Coronary artery (tissue), 2 donors: Measurements from ENCODE around the gene PCDH9.

Experiments used
- DNase-seq: peaks from one replicate; pipeline ENCODE4 v3.0.0-alpha.2; 2017; ENCODE audit warnings: low spot score
- H3K27ac ChIP-seq, 2 donors: fragments of 200-600 bp; sonication (generic); one replicate each; pipeline ENCODE4 v1.5.1; 2016 to 2019
- H3K4me3 ChIP-seq: fragments of 200-600 bp; sonication (generic); 2 replicates; pipeline ENCODE4 v1.5.1; 2016; ENCODE audit warnings: mild to moderate bottlenecking, moderate library complexity
- TF ChIP-seq, protein P1 (sequence below): fragments of 200-600 bp; sonication (generic); IDR thresholded peaks from one replicate; pipeline ENCODE4 v1.5.1; 2019; ENCODE audit warnings: antibody characterized with exemption

PCDH9 gene

DNA sequence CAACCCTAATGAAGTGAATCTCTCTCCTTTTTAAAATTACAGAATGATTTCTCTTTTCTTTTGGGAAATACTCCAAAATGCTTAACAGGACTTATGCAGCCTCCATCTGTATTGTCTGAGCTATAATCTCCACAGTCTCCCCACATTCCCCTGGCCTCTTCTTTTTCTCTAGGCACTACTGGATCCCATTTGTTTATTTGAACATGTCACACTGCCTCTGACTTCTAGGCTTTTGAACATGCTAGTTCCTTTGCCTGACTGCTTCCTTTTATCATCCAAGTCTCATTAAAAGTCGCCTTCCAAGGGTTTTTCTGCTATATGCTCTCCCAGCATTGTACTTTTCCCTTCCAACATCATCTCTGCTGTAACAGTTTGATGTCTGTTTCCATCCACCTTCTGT lies 548.7 kb downstream of the PCDH9 start:
- no peak for DNase-seq
- Histone ChIP-seq H3K27ac (no peak overlapping the region), H3K4me3 (no peak overlapping the region)
- TF ChIP-seq, protein P1, sequence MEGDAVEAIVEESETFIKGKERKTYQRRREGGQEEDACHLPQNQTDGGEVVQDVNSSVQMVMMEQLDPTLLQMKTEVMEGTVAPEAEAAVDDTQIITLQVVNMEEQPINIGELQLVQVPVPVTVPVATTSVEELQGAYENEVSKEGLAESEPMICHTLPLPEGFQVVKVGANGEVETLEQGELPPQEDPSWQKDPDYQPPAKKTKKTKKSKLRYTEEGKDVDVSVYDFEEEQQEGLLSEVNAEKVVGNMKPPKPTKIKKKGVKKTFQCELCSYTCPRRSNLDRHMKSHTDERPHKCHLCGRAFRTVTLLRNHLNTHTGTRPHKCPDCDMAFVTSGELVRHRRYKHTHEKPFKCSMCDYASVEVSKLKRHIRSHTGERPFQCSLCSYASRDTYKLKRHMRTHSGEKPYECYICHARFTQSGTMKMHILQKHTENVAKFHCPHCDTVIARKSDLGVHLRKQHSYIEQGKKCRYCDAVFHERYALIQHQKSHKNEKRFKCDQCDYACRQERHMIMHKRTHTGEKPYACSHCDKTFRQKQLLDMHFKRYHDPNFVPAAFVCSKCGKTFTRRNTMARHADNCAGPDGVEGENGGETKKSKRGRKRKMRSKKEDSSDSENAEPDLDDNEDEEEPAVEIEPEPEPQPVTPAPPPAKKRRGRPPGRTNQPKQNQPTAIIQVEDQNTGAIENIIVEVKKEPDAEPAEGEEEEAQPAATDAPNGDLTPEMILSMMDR: no peak

GRCh38 chr13:66680031-66680430 lies 550.1 kb downstream of the PCDH9 start:
- TF ChIP-seq, protein P1: no peak
- no peak for DNase-seq
- Histone ChIP-seq H3K27ac (no peak overlapping the region), H3K4me3 (no peak overlapping the region)

- TF ChIP-seq, protein P1: no peak
- no peak overlapping the region for H3K4me3 ChIP-seq
- no peak overlapping the region for H3K27ac ChIP-seq
- no peak for DNase-seq
These were observed 554.5 kb downstream of the PCDH9 start for GRCh38 chr13:66675620-66676019.

DNA sequence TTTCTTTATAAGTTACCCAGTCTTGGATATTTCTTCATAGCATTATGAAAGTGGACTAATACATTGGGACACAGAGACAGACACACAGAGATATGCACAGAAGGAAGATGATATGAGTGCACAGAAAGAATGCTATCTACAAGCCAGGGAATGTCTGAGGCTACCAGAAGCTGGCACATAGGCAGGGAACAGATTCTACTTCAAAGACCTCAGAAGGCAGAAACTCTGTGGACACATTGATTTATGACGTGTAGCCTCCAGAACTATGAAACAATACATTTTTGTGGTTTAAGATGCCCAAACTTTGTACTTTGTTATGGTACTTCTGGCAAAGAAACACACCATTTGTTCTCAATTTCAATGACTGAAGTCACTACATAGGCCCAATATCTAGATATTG lies 556.7 kb downstream of the PCDH9 start:
- no peak overlapping the region for H3K4me3 ChIP-seq
- H3K27ac ChIP-seq: no peak overlapping the region
- no peak for DNase-seq
- TF ChIP-seq, protein P1: no peak

- Histone ChIP-seq H3K4me3 (no peak overlapping the region), H3K27ac (no peak overlapping the region)
- TF ChIP-seq, protein P1: no peak
- DNase-seq: no peak
These were observed 564.1 kb downstream of the PCDH9 start for GRCh38 chr13:66665991-66666390.

GRCh38 chr13:66663711-66664110 lies 566.4 kb downstream of the PCDH9 start:
- Histone ChIP-seq H3K27ac (no peak overlapping the region), H3K4me3 (no peak overlapping the region)
- TF ChIP-seq, protein P1: no peak
- DNase-seq: no peak

DNA sequence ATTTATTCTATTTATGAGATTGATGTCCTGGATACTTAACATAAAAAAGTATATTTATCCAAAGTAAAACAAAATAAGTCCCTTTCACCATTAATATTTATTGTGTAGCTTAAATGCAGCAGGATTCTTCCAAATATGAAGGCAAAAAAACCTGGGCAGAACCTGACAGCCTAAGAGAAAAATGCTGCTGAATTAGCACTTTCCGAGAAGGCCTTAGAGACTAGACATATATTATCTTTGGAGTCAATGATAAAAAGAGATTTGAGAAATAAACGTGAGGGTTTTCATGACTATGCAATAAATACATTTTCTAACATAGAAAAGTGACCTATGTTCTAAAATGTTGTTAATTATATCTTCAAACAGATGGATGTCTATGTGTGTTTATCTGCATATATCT lies 566.9 kb downstream of the PCDH9 start:
- TF ChIP-seq, protein P1: no peak
- Histone ChIP-seq H3K27ac (no peak overlapping the region), H3K4me3 (no peak overlapping the region)
- no peak for DNase-seq
